22Rv1 (cell line): ENCODE results near the gene SASH1.

ENCODE experiments used
- ZFX ChIP-seq: fragments of 450-650 bp; IDR thresholded peaks from 2 replicates; pipeline ENCODE4 v1.6.1; 2017; ENCODE audit warnings: antibody characterized with exemption, borderline replicate concordance
- TF ChIP-seq, protein P1 (sequence below): fragments of 450-650 bp; IDR thresholded peaks from 2 replicates; pipeline ENCODE4 v1.5.1; 2017; ENCODE audit warnings: mild to moderate bottlenecking

DNA sequence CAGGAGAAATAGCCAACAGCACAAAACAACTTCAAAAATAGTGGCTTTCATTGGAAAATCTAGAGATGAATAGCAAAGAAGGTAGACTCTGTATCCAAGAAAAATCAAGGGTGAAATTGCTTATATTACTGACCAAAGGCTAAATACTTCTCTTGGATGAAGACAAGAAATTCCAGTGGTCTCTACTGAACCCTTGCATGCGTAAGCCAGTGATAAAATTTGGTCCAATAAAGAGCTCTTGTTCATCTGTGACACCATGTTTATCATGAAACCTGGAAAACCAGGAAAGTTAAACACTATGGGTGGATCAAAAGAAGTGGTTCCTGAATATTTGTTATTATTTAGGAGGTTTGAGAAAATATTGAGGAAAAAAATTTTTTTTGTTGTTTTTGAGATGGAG lies 25.6 kb upstream of the SASH1 start:
- TF ChIP-seq, protein P1, sequence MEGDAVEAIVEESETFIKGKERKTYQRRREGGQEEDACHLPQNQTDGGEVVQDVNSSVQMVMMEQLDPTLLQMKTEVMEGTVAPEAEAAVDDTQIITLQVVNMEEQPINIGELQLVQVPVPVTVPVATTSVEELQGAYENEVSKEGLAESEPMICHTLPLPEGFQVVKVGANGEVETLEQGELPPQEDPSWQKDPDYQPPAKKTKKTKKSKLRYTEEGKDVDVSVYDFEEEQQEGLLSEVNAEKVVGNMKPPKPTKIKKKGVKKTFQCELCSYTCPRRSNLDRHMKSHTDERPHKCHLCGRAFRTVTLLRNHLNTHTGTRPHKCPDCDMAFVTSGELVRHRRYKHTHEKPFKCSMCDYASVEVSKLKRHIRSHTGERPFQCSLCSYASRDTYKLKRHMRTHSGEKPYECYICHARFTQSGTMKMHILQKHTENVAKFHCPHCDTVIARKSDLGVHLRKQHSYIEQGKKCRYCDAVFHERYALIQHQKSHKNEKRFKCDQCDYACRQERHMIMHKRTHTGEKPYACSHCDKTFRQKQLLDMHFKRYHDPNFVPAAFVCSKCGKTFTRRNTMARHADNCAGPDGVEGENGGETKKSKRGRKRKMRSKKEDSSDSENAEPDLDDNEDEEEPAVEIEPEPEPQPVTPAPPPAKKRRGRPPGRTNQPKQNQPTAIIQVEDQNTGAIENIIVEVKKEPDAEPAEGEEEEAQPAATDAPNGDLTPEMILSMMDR: no peak
- no peak for TF ChIP-seq ZFX
